ENCODE results near the gene RPTOR. TPM values are rescaled to one million over a fixed set of nuclear protein-coding genes. Genes with fewer than 3 reads are reported as not detected.

Gene RPTOR
- polyA plus RNA-seq, 1 of the 3 experiments (the other 2 are of a cell fraction): 14.9 TPM

DNA sequence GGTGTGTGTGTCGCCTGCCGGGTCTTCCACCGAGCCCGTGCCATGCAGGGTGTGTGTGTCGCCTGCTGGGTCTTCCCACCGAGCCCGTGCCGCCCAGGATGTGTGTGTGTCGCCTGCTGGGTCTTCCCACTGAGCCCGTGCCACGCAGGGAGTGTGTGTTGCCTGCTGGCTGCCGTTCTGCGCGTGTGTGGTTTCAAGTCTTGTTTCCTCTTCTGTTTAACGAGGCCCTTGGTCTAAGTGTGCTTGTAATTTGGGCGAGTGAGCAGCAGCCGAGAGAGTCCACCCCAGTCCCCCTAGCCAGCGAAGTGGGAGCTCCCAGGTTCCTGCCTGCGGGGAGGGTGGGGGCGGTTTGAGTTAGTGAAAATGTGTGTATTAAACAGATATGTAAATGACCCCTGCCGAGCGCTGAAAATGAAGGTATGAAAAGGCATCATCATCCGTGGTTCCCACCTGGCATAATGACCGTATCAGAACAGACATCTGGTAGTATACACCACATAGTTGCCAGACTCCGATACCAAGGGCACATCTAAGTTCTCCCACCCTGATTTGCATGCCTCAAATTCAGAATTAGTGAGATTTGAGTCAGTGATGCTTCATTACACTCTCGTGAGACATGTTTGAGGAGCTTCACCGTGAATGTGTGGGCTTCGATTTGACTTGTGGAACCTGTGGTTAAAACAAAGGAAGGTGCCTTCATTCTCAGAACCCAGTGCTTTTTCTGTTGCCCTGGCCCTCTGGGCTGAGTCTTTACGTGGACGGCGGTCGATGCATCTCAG lies 332.5 kb downstream of the RPTOR start:
- ChIA-PET POLR2A (no interaction called here), CTCF (interaction anchor here (0.8 to 1.3 kb wide), 5 partner anchors 10 to 301 kb away, joined by 3 to 5 read pairs (median 3); no protein-coding TSS in a partner anchor)
- TF ChIP-seq NFIC (IDR thresholded peaks at IDR 0.05; ENCODE audit: borderline replicate concordance) (no peak), TAF1 (IDR thresholded peaks at IDR 0.05; ENCODE audit: borderline replicate concordance, low read depth, low read length) (no peak), SIN3A (IDR thresholded peaks at IDR 0.05; ENCODE audit: borderline replicate concordance, low read depth, low read length) (no peak), FOSL2 (IDR thresholded peaks at IDR 0.05; ENCODE audit: borderline replicate concordance, low read depth) (no peak), YY1 (IDR thresholded peaks at IDR 0.05; ENCODE audit: low read depth) (no peak), ZBTB33 (IDR thresholded peaks at IDR 0.05; ENCODE audit: borderline replicate concordance, low read depth) (no peak), GABPA (IDR thresholded peaks at IDR 0.05; ENCODE audit: low read depth) (no peak), MEF2A (IDR thresholded peaks at IDR 0.05; ENCODE audit: borderline replicate concordance, low read depth) (no peak), RFX5 (IDR thresholded peaks at IDR 0.05; ENCODE audit: low read length) (no peak)
- H3K4me1 ChIP-seq (ENCODE audit: control insufficient read depth in 1 of 2, insufficient read depth in 2 of 2, low read depth in 1 of 2, low read length in 1 of 2): peaks cover 0 to 14% of the 10 kb centered on the region in 2 experiments; a peak in 1 of 4 replicates
- WGBS (ENCODE audit: low lambda C conversion rate): 96% methylated on average over 32 of the region's 32 CpGs
- H4K20me1 ChIP-seq (ENCODE audit: insufficient read depth): no peaks in the 10 kb centered on the region
- H3K27me3 ChIP-seq (ENCODE audit: insufficient read depth): no peaks in the 10 kb centered on the region
- H3K4me2 ChIP-seq: no peak overlapping the region
- no peak overlapping the region for H3K9ac ChIP-seq
- H3K4me3 ChIP-seq (ENCODE audit: low read depth in 2 of 2, low read length in 1 of 2): no peak overlapping the region
- no peak overlapping the region for H2AFZ ChIP-seq (ENCODE audit: low read depth)
- H3K9me3 ChIP-seq: no peaks in the 10 kb centered on the region
- peaks cover 16 to 25% of the 10 kb centered on the region in 2 experiments for H3K36me3 ChIP-seq (replicated peaks in 1 of 2; ENCODE audit: control insufficient read depth in 1 of 2, insufficient read depth in 2 of 2, low read length in 1 of 2)
- H3K27ac ChIP-seq (ENCODE audit: low read depth in 2 of 2, low read length in 1 of 2): no peak overlapping the region
- no peaks in the 10 kb centered on the region for H3K9me2 ChIP-seq
- DNase-seq: no peak
- H3F3A ChIP-seq (replicated peaks; ENCODE audit: insufficient read depth): no peaks in the 10 kb centered on the region
- no peaks in the 10 kb centered on the region for H3K79me2 ChIP-seq (ENCODE audit: insufficient read depth)

- Histone ChIP-seq H3F3A (replicated peaks; ENCODE audit: insufficient read depth) (no peaks in the 10 kb centered on the region), H3K27me3 (ENCODE audit: insufficient read depth) (no peaks in the 10 kb centered on the region), H2AFZ (ENCODE audit: low read depth) (no peak overlapping the region), H3K9me2 (no peaks in the 10 kb centered on the region), H3K79me2 (ENCODE audit: insufficient read depth) (no peaks in the 10 kb centered on the region), H3K4me1 (ENCODE audit: control insufficient read depth in 1 of 2, insufficient read depth in 2 of 2, low read depth in 1 of 2, low read length in 1 of 2) (peaks cover 0 to 11% of the 10 kb centered on the region in 2 experiments; a peak in 1 of 4 replicates), H3K9me3 (no peaks in the 10 kb centered on the region), H3K4me3 (ENCODE audit: low read depth in 2 of 2, low read length in 1 of 2) (no peak overlapping the region), H3K9ac (no peak overlapping the region), H3K27ac (ENCODE audit: low read depth in 2 of 2, low read length in 1 of 2) (no peak overlapping the region), H3K36me3 (replicated peaks in 1 of 2; ENCODE audit: control insufficient read depth in 1 of 2, insufficient read depth in 2 of 2, low read length in 1 of 2) (peaks cover 17 to 30% of the 10 kb centered on the region in 2 experiments), H3K4me2 (no peak overlapping the region), H4K20me1 (ENCODE audit: insufficient read depth) (no peaks in the 10 kb centered on the region)
- 98% methylated on average over 13 of the region's 14 CpGs for WGBS (ENCODE audit: low lambda C conversion rate)
- no peak for DNase-seq
- ChIA-PET POLR2A (no interaction called here), CTCF (interaction anchor here (0.8 to 1.3 kb wide), 5 partner anchors 9 to 302 kb away, joined by 3 to 5 read pairs (median 3); no protein-coding TSS in a partner anchor)
- no peak for TF ChIP-seq SIN3A (IDR thresholded peaks at IDR 0.05; ENCODE audit: borderline replicate concordance, low read depth, low read length)
- no peak for TF ChIP-seq TCF12 (IDR thresholded peaks at IDR 0.05)
- no peak for TF ChIP-seq JUND (IDR thresholded peaks at IDR 0.05)
- no peak for TF ChIP-seq ELF1 (IDR thresholded peaks at IDR 0.05)
- no peak for TF ChIP-seq CHD2 (IDR thresholded peaks at IDR 0.05; ENCODE audit: low read length, partially characterized antibody)
- TF ChIP-seq MEF2A (IDR thresholded peaks at IDR 0.05; ENCODE audit: borderline replicate concordance, low read depth): no peak
- no peak for TF ChIP-seq RCOR1 (IDR thresholded peaks at IDR 0.05; ENCODE audit: low read length)
- TF ChIP-seq SMC3 (IDR thresholded peaks at IDR 0.05; ENCODE audit: low read depth, low read length): no peak
- no peak for TF ChIP-seq NFIC (IDR thresholded peaks at IDR 0.05; ENCODE audit: borderline replicate concordance)
- TF ChIP-seq, protein P1, sequence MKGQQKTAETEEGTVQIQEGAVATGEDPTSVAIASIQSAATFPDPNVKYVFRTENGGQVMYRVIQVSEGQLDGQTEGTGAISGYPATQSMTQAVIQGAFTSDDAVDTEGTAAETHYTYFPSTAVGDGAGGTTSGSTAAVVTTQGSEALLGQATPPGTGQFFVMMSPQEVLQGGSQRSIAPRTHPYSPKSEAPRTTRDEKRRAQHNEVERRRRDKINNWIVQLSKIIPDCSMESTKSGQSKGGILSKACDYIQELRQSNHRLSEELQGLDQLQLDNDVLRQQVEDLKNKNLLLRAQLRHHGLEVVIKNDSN (IDR thresholded peaks at IDR 0.05; ENCODE audit: borderline replicate concordance, low read depth): no peak
- TF ChIP-seq, protein P2, sequence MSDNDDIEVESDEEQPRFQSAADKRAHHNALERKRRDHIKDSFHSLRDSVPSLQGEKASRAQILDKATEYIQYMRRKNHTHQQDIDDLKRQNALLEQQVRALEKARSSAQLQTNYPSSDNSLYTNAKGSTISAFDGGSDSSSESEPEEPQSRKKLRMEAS (IDR thresholded peaks at IDR 0.05; ENCODE audit: low read depth): no peak
- TF ChIP-seq FOSL2 (IDR thresholded peaks at IDR 0.05; ENCODE audit: borderline replicate concordance, low read depth): no peak
Measured at GRCh38 chr17:80877729-80878303, 333.2 kb downstream of the RPTOR start.
